Spleen (tissue), 11 donors: Measurements from ENCODE around the gene ZER1. TPM values are rescaled to one million over a fixed set of nuclear protein-coding genes. Genes with fewer than 3 reads are reported as not detected.
"Not testable (repeated sequence)": the region's sequence is repeated elsewhere in the genome, so short reads cannot be mapped to it uniquely, and the experiment has no call there.

Experiments used
- DNase-seq: peaks from one replicate; pipeline ENCODE4 v3.0.0-alpha.2; 2020
- H3K27ac ChIP-seq, 8 donors: fragments of 200-600 bp; sonication (generic) in 7 of 8; 1 replicate in 4 of 8; 2 replicates in 4 of 8; pipeline versions ENCODE4 v1.5.0 to v1.8.0; 2016 to 2021; ENCODE audit warnings: inconsistent platforms in 4 of 8, mild to moderate bottlenecking in 4 of 8, moderate library complexity in 1 of 8
- H3K27me3 ChIP-seq, 7 donors: fragments of 200-600 bp; sonication (generic) in 6 of 7; replicated peaks in 1 of 7; 1 replicate in 4 of 7; 2 replicates in 3 of 7; pipeline versions ENCODE4 v1.5.0 to v1.8.0; 2016 to 2021; ENCODE audit warnings: inconsistent platforms in 3 of 7, mild to moderate bottlenecking in 1 of 7
- H3K36me3 ChIP-seq, 6 donors: fragments of 200-600 bp; sonication (generic) in 5 of 6; 1 replicate in 4 of 6; 2 replicates in 2 of 6; pipeline versions ENCODE4 v1.5.0 to v1.8.0; 2016 to 2021; ENCODE audit warnings: inconsistent platforms in 2 of 6
- H3K4me1 ChIP-seq, 6 donors: fragments of 200-600 bp; sonication (generic) in 5 of 6; 1 replicate in 3 of 6; 2 replicates in 3 of 6; pipeline versions ENCODE4 v1.5.0 to v1.8.0; 2016 to 2021; ENCODE audit warnings: inconsistent platforms in 3 of 6
- H3K4me3 ChIP-seq, 8 donors: fragments of 200-600 bp; sonication (generic) in 7 of 8; 1 replicate in 4 of 8; 2 replicates in 4 of 8; pipeline versions ENCODE4 v1.5.0 to v1.8.0; 2016 to 2021; ENCODE audit warnings: inconsistent platforms in 4 of 8, mild to moderate bottlenecking in 4 of 8, moderate library complexity in 2 of 8
- H3K9me3 ChIP-seq, 8 donors: fragments of 200-600 bp; sonication (generic) in 7 of 8; 1 replicate in 4 of 8; 2 replicates in 4 of 8; pipeline versions ENCODE4 v1.5.0 to v1.8.0; 2016 to 2021; ENCODE audit warnings: inconsistent platforms in 4 of 8
- POLR2A ChIP-seq, 3 donors: fragments of 450-650 bp; IDR thresholded peaks; one replicate each; pipeline ENCODE4 v1.5.1; 2017; ENCODE audit warnings: antibody characterized with exemption in 3 of 3, mild to moderate bottlenecking in 1 of 3
- POLR2AphosphoS5 ChIP-seq, 3 donors: sonication (generic); formaldehyde crosslinking; IDR thresholded peaks; one replicate each; pipeline ENCODE4 v1.5.1; 2017; ENCODE audit warnings: antibody characterized with exemption in 3 of 3
- WGBS, 5 donors: extraction: QIAGEN DNeasy Blood & Tissue Kit in 3 of 5; methylation state at CpG; one replicate each; pipeline versions ENCODE4 v1.1.5 to v1.1.7; 2013 to 2018; 5-methylcytosine and 5-hydroxymethylcytosine counted together
- intact Hi-C: fragments of 100-400 bp; cut with DNase I; formaldehyde crosslinking; loops from one replicate; pipeline ENCODE4 v1.15.0; 2023; ENCODE audit warnings: low total_unique reads
- polyA plus RNA-seq, 3 donors: library from polyadenylated mRNA; stranded (reverse); fragments of 200-250 nt; gene quantifications; one replicate each; pipeline ENCODE4 v1.2.1, GENCODE V29; 2013
- total RNA-seq, 7 donors: library from RNA; depleted of rRNA in 3 of 7; stranded (reverse); fragments of >200 nt in 3 of 7; fragmentation: NEBNext Ultra II Directional in 4 of 7; extraction: Animal tissue kit (Norgen Biotek cat#: 25700) in 4 of 7; gene quantifications; one replicate each; pipeline versions ENCODE4 v1.1.0 to v1.2.1, GENCODE V29; 2016 to 2021
- TF ChIP-seq, protein P1 (sequence below), 11 experiments: fragments of 200-600 bp in 7 of 11; fragments of 450-650 bp in 4 of 11; sonication (generic) in 4 of 11; IDR thresholded peaks in 8 of 11; conservative IDR thresholded peaks in 3 of 11; 1 replicate in 7 of 11; 2 replicates in 4 of 11; pipeline versions ENCODE4 v1.4.0 to v1.8.0; 2016 to 2021; ENCODE audit warnings: antibody characterized with exemption in 11 of 11, inconsistent platforms in 4 of 11, mild to moderate bottlenecking in 1 of 11
- donor health status: healthy with polysubstance abuse.
- donor health status: DM: no; HTN: no; CAD: no; lungs with moderate emphysema.
- donor health status: DM: no; HTN: no; CAD: no.
- donor health status: Bipolar disorder and iron deficiency.
- donor health status: healthy.
- donor health status: DM: no; HTN: no; CAD: no.
- donor health status: DM: yes; HTN: yes; CAD: no.

ZER1 gene
- total and polyA plus RNA-seq, 10 donors = 10.5 to 65.5 (median 35.1) TPM

DNA sequence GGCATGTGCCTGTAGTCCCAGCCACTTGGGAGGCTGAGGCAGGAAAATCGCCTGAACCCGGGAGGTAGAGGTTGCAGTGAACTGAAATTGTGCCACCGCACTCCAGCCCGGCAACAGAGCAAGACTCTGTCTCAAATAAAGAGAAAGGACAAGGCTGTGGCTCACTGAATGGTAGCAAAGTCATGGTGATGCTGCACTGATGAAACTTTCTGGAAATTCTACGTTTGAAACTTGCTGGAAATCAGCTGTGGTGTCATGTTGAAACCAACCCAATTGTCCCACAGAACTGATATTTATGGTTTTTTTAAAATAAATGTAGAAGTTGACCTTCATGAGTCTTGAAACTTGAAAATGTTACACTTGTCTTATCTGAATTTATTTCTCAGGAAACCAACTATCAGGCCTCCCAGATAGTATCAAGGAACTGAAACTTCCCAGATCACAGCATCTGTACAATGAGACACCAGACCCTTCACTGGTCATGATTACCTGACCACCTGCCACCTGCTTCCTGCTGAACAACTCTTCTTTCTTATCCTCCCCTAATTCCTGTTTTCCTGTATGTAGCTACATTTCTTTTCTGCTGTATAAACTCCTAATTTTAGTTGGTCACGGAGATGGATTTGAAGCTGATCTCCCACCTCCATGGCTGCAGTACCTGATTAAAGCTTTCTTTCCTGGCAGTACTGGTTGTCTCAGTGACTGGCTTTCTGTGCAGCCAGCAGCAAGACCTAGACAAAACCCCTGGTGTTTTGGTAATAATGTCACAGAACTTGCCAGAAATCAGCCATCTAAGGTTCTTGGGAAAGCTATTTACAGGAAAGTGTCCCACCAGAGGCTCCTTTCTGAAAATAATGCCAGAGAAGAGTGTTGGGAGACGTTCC lies 9.7 kb upstream of the ZER1 start:
- no peak for DNase-seq
- no peaks in the 10 kb centered on the region for H3K27me3 ChIP-seq
- H3K27ac ChIP-seq = peak overlapping the region in 3 of 8 donors; percentile 15 to 38 (median 22)
- peaks cover 0 to 14% (median 8%) of the 10 kb centered on the region in 8 donors for H3K9me3 ChIP-seq
- WGBS, 5 donors = 49 to 69% (median 64%) methylated on average over 7 of the region's 7 CpGs
- TF ChIP-seq POLR2AphosphoS5 (IDR thresholded peaks at IDR 0.05) (no peak), POLR2A (IDR thresholded peaks at IDR 0.05) (no peak)
- TF ChIP-seq, protein P1, sequence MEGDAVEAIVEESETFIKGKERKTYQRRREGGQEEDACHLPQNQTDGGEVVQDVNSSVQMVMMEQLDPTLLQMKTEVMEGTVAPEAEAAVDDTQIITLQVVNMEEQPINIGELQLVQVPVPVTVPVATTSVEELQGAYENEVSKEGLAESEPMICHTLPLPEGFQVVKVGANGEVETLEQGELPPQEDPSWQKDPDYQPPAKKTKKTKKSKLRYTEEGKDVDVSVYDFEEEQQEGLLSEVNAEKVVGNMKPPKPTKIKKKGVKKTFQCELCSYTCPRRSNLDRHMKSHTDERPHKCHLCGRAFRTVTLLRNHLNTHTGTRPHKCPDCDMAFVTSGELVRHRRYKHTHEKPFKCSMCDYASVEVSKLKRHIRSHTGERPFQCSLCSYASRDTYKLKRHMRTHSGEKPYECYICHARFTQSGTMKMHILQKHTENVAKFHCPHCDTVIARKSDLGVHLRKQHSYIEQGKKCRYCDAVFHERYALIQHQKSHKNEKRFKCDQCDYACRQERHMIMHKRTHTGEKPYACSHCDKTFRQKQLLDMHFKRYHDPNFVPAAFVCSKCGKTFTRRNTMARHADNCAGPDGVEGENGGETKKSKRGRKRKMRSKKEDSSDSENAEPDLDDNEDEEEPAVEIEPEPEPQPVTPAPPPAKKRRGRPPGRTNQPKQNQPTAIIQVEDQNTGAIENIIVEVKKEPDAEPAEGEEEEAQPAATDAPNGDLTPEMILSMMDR (IDR thresholded peaks at IDR 0.05 in 8 of 11, conservative IDR thresholded peaks at IDR 0.05 in 3 of 11) = no peak
- no peak overlapping the region for H3K4me3 ChIP-seq
- intact Hi-C loops = no loop called here
- H3K4me1 ChIP-seq = peaks cover 0 to 22% (median 1%) of the 10 kb centered on the region in 6 donors
- H3K36me3 ChIP-seq = no peaks in the 10 kb centered on the region

DNA sequence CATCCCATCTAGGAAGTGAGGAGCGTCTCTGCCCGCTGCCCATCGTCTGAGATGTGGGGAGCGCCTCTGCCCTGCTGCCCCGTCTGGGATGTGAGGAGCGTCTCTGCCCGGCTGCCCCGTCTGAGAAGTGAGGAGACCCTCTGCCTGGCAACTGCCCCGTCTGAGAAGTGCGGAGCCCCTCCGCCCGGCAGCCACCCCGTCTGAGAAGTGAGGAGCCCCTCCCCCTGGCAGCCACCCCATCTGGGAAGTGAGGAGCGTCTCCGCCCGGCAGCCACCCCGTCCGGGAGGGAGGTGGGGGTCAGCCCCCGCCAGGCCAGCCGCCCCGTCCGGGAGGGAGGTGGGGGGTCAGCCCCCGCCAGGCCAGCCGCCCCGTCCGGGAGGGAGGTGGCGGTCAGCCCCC lies 8.4 kb upstream of the ZER1 start:
- intact Hi-C loops, H3K27me3 ChIP-seq, H3K4me3 ChIP-seq, DNase-seq, H3K36me3 ChIP-seq, H3K27ac ChIP-seq: not testable (repeated sequence)
- 87 to 99% (median 96%) methylated on average over 10 to 27 of the region's 27 CpGs for WGBS, 5 donors
- peaks cover 0 to 18% (median 0%) of the 10 kb centered on the region in 6 donors for H3K4me1 ChIP-seq
- H3K9me3 ChIP-seq = peaks cover 0 to 27% (median 16%) of the 10 kb centered on the region in 8 donors

DNA sequence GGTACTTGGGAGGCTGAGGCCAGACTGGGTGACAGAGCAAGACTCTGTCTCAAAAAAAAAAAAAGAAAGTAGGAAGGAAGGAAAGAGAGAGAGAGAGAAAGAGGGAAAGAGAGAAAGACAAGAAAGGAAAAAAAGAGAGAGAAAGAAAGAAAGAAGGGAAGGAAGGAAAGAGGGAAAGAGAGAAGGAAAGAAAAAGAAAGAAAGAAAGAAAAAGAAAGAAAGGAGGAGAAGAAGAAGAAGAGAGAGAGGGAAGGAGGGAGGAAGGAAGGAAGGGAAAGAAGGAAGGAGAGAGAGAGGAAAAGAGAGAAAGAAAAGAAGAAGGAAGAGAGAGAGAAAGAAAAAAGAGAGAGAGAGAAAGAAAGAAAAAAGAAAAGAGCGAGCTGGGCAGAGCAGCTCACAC lies 3.1 kb upstream of the ZER1 start:
- WGBS, 5 donors = 81 to 94% (median 86%) methylated on average over 1 of the region's 1 CpG
- H3K27me3 ChIP-seq = no peaks in the 10 kb centered on the region
- intact Hi-C loops = no loop called here

DNA sequence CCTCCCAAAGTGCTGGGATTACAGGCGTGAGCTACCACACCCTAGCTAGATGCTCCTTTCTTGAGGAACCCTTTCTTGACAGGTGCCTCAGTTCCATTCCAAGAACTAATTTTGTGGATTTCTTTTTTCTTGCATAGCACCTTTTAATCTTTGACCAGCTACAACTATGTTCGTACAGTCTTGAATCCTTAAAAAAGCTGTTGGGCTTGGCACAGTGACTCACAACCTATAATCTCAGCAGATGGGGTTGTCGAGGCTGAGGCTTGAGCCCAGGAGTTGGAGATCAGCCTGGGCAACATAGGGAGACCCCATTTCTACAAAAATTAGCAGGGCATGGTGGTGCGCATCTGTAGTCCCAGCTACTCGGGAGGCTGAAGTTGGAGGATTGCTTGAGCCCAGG lies 1.3 kb upstream of the ZER1 start:
- DNase-seq = no peak
- H3K27ac ChIP-seq = no peak overlapping the region
- 89 to 98% (median 92%) methylated on average over 5 of the region's 5 CpGs for WGBS, 5 donors
- peaks cover 9 to 40% (median 29%) of the 10 kb centered on the region in 6 donors for H3K4me1 ChIP-seq
- TF ChIP-seq POLR2A (IDR thresholded peaks at IDR 0.05) (no peak), POLR2AphosphoS5 (IDR thresholded peaks at IDR 0.05) (no peak)
- TF ChIP-seq, protein P1 (IDR thresholded peaks at IDR 0.05 in 8 of 11, conservative IDR thresholded peaks at IDR 0.05 in 3 of 11) = no peak
- no peak overlapping the region for H3K4me3 ChIP-seq
- intact Hi-C loops = no loop called here
- peaks cover 0 to 16% (median 10%) of the 10 kb centered on the region in 8 donors for H3K9me3 ChIP-seq
- no peaks in the 10 kb centered on the region for H3K27me3 ChIP-seq
- peaks cover 0 to 2% (median under 1%) of the 10 kb centered on the region in 6 donors for H3K36me3 ChIP-seq

More for the DNA sequence above, 3.1 kb upstream of the ZER1 start:
- no peak for TF ChIP-seq POLR2AphosphoS5 (IDR thresholded peaks at IDR 0.05)
- no peak for TF ChIP-seq POLR2A (IDR thresholded peaks at IDR 0.05)
- TF ChIP-seq, protein P1 (IDR thresholded peaks at IDR 0.05 in 8 of 11, conservative IDR thresholded peaks at IDR 0.05 in 3 of 11) = no peak
- H3K4me3 ChIP-seq = no peak overlapping the region
- H3K4me1 ChIP-seq = peaks cover 7 to 25% (median 22%) of the 10 kb centered on the region in 6 donors
- no peak for DNase-seq
- H3K27ac ChIP-seq = no peak overlapping the region
- no peaks in the 10 kb centered on the region for H3K36me3 ChIP-seq
- peaks cover 0 to 16% (median 10%) of the 10 kb centered on the region in 8 donors for H3K9me3 ChIP-seq
